IPS-11a (cell line): ENCODE measurements around the gene DOK3.
A peak's percentile ranks its signal among the peaks of the same experiment; 100 is the strongest.

ENCODE experiments used
- H3K4me3 ChIP-seq: one replicate; pipeline ENCODE4 v1.5.1; 2013; ENCODE audit warnings: low read depth, low read length, control low read depth

Gene DOK3

GRCh38 chr5:177484902-177485549 lies 24.6 kb downstream of the DOK3 start:
- no peak overlapping the region for H3K4me3 ChIP-seq

GRCh38 chr5:177483994-177484901 lies 25.4 kb downstream of the DOK3 start:
- H3K4me3 ChIP-seq: no peak overlapping the region

- H3K4me3 ChIP-seq: no peak overlapping the region
Observed at GRCh38 chr5:177483042-177483441, 26.6 kb downstream of the DOK3 start.

- H3K4me3 ChIP-seq: no peak overlapping the region
Observed at GRCh38 chr5:177482359-177482795, 27.2 kb downstream of the DOK3 start.

GRCh38 chr5:177479774-177480173 lies 29.9 kb downstream of the DOK3 start:
- H3K4me3 ChIP-seq: no peak overlapping the region

- no peak overlapping the region for H3K4me3 ChIP-seq
Observed at GRCh38 chr5:177478711-177479646, 30.6 kb downstream of the DOK3 start.

- no peak overlapping the region for H3K4me3 ChIP-seq
Observed at GRCh38 chr5:177477701-177478477, 31.7 kb downstream of the DOK3 start.

GRCh38 chr5:177476531-177477233 lies 32.9 kb downstream of the DOK3 start:
- H3K4me3 ChIP-seq: no peak overlapping the region

- H3K4me3 ChIP-seq: no peak overlapping the region
Observed at GRCh38 chr5:177475563-177476427, 33.8 kb downstream of the DOK3 start.

GRCh38 chr5:177474846-177475562 lies 34.6 kb downstream of the DOK3 start:
- no peak overlapping the region for H3K4me3 ChIP-seq

GRCh38 chr5:177474002-177474476 lies 35.6 kb downstream of the DOK3 start:
- H3K4me3 ChIP-seq: no peak overlapping the region

GRCh38 chr5:177473443-177474001 lies 36.1 kb downstream of the DOK3 start, which contains the start of gene DBN1:
Gene DBN1, minus strand, starts transcription at chr5:177473634. Its CDS starts 113 bp downstream, at chr5:177473521.
- H3K4me3 ChIP-seq: peak within 1 kb of the TSS; percentile 57

GRCh38 chr5:177472460-177473442 lies 36.9 kb downstream of the DOK3 start:
- peak overlapping the region; percentile 57 for H3K4me3 ChIP-seq

- H3K4me3 ChIP-seq: peak overlapping the region; percentile 57
Observed at GRCh38 chr5:177471610-177472356, 37.8 kb downstream of the DOK3 start.

GRCh38 chr5:177470759-177471536 lies 38.7 kb downstream of the DOK3 start:
- H3K4me3 ChIP-seq: no peak overlapping the region
